ENCODE measurements around the gene DLGAP1. TPM values are rescaled to one million over a fixed set of nuclear protein-coding genes. Genes with fewer than 3 reads are reported as not detected.

DLGAP1 gene
- total and polyA plus RNA-seq, 4 donors, result 0.06 to 1.2 (median 0.17) TPM; not detected in 1

DNA sequence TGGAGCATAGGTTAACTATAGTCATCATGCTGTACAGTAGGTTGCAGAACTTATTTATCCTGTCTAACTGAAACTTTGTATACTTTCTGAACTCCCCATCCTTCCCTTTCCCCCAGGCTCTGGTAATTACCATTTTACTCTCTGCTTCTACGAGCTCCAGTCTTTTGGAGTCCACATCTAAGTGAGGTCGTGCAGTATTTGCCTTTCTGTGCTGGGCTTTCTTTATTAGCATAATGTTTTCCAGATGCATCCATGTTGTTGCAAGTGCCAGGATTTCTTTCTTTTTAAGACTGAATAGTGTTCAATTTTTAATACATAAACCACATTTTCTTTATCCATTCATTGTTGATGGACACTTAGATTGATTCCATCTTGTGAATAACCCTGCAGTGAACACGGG lies 541.0 kb downstream of the DLGAP1 start:
- Histone ChIP-seq H3K27ac (ENCODE audit: low read depth in 1 of 2, low read length in 2 of 2) (no peak overlapping the region), H3K9ac (ENCODE audit: low read depth in 1 of 2, low read length in 2 of 2) (no peak overlapping the region), H3K9me3 (ENCODE audit: control insufficient read depth in 4 of 4, low read length in 3 of 4) (no peaks in the 10 kb centered on the region), H3K27me3 (ENCODE audit: control insufficient read depth in 4 of 4, insufficient read depth in 4 of 4, low read length in 3 of 4) (peaks cover 0 to 4% (median 0%) of the 10 kb centered on the region in 4 donors), H3K36me3 (ENCODE audit: control insufficient read depth in 4 of 4, insufficient read depth in 3 of 4, low read depth in 1 of 4, low read length in 3 of 4) (no peaks in the 10 kb centered on the region), H3K4me1 (ENCODE audit: control insufficient read depth in 4 of 4, insufficient read depth in 4 of 4, low read length in 3 of 4) (no peaks in the 10 kb centered on the region), H3K4me3 (ENCODE audit: low read depth in 1 of 3, low read length in 3 of 3) (no peak overlapping the region)
- no peak for TF ChIP-seq SP1 (IDR thresholded peaks at IDR 0.05)
- TF ChIP-seq YY1 (IDR thresholded peaks at IDR 0.05), result no peak
- no peak for TF ChIP-seq ATF3 (IDR thresholded peaks at IDR 0.05)
- TF ChIP-seq REST (IDR thresholded peaks at IDR 0.05), result no peak
- no peak for TF ChIP-seq RXRA (IDR thresholded peaks at IDR 0.05)
- no peak for TF ChIP-seq GABPA (IDR thresholded peaks at IDR 0.05 in 1 of 2, conservative IDR thresholded peaks at IDR 0.05 in 1 of 2)
- no peak for TF ChIP-seq TAF1 (conservative IDR thresholded peaks at IDR 0.05)
- TF ChIP-seq, protein P1, sequence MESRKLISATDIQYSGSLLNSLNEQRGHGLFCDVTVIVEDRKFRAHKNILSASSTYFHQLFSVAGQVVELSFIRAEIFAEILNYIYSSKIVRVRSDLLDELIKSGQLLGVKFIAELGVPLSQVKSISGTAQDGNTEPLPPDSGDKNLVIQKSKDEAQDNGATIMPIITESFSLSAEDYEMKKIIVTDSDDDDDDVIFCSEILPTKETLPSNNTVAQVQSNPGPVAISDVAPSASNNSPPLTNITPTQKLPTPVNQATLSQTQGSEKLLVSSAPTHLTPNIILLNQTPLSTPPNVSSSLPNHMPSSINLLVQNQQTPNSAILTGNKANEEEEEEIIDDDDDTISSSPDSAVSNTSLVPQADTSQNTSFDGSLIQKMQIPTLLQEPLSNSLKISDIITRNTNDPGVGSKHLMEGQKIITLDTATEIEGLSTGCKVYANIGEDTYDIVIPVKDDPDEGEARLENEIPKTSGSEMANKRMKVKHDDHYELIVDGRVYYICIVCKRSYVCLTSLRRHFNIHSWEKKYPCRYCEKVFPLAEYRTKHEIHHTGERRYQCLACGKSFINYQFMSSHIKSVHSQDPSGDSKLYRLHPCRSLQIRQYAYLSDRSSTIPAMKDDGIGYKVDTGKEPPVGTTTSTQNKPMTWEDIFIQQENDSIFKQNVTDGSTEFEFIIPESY (IDR thresholded peaks at IDR 0.05), result no peak
- TF ChIP-seq, protein P2, sequence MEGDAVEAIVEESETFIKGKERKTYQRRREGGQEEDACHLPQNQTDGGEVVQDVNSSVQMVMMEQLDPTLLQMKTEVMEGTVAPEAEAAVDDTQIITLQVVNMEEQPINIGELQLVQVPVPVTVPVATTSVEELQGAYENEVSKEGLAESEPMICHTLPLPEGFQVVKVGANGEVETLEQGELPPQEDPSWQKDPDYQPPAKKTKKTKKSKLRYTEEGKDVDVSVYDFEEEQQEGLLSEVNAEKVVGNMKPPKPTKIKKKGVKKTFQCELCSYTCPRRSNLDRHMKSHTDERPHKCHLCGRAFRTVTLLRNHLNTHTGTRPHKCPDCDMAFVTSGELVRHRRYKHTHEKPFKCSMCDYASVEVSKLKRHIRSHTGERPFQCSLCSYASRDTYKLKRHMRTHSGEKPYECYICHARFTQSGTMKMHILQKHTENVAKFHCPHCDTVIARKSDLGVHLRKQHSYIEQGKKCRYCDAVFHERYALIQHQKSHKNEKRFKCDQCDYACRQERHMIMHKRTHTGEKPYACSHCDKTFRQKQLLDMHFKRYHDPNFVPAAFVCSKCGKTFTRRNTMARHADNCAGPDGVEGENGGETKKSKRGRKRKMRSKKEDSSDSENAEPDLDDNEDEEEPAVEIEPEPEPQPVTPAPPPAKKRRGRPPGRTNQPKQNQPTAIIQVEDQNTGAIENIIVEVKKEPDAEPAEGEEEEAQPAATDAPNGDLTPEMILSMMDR (IDR thresholded peaks at IDR 0.05; ENCODE audit: low read depth, low read length, missing input control), result no peak
- no peak for DNase-seq (ENCODE audit: low spot score)
- WGBS, result 73% methylated on average over 3 of the region's 3 CpGs

DNA sequence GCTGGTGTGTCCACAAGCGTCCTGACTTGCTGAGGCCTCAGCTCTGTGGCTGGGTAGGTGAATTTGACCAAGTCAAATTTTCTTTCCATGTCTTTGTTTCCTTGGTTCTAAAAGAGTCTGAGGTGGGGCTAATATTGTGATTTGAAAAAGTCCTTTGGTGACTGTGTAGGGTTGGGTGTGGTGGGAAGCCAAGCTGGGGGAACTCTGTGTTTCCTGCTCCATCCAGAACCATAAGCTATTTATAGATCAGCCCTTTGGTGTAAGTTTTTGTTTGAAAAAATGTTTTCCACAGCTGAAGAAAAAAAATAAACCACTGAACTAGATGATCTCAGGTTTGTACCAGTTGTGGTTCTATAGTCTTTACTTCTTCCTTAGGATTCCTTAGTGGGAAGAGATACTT lies 542.4 kb downstream of the DLGAP1 start:
- 94% methylated on average over 1 of the region's 1 CpG for WGBS
- Histone ChIP-seq H3K9ac (ENCODE audit: low read depth in 1 of 2, low read length in 2 of 2) (no peak overlapping the region), H3K4me3 (ENCODE audit: low read depth in 1 of 3, low read length in 3 of 3) (no peak overlapping the region), H3K9me3 (ENCODE audit: control insufficient read depth in 4 of 4, low read length in 3 of 4) (no peaks in the 10 kb centered on the region), H3K36me3 (ENCODE audit: control insufficient read depth in 4 of 4, insufficient read depth in 3 of 4, low read depth in 1 of 4, low read length in 3 of 4) (no peaks in the 10 kb centered on the region), H3K4me1 (ENCODE audit: control insufficient read depth in 4 of 4, insufficient read depth in 4 of 4, low read length in 3 of 4) (no peaks in the 10 kb centered on the region), H3K27me3 (ENCODE audit: control insufficient read depth in 4 of 4, insufficient read depth in 4 of 4, low read length in 3 of 4) (peaks cover 0 to 4% (median 0%) of the 10 kb centered on the region in 4 donors), H3K27ac (ENCODE audit: low read depth in 1 of 2, low read length in 2 of 2) (no peak overlapping the region)
- TF ChIP-seq EGR1 (IDR thresholded peaks at IDR 0.05; ENCODE audit: low read depth in 2 of 2) (no peak), FOXA1 (IDR thresholded peaks at IDR 0.05) (no peak)
- TF ChIP-seq, protein P1 (IDR thresholded peaks at IDR 0.05), result no peak
- no peak for DNase-seq (ENCODE audit: low spot score)

All from liver (tissue), 9 donors.